ENCODE data around the gene GRID2IP. TPM values are rescaled to one million over a fixed set of nuclear protein-coding genes. Genes with fewer than 3 reads are reported as not detected.
A peak's percentile ranks its signal among the peaks of the same experiment; 100 is the strongest.
"Not testable (repeated sequence)": the region's sequence is repeated elsewhere in the genome, so short reads cannot be mapped to it uniquely, and the experiment has no call there.

The GRID2IP gene
- total RNA-seq, 1 donor from 2014 or later, result 0.41 TPM

GRCh38 chr7:6458676-6459075 lies 92.6 kb downstream of the GRID2IP start:
- FAIRE-seq; DNase-seq (ENCODE audit: low spot score in 2 of 2): not testable (repeated sequence)

- FAIRE-seq (no peak), DNase-seq (ENCODE audit: low spot score in 2 of 2) (no peak)
These were observed 97.5 kb downstream of the GRID2IP start for GRCh38 chr7:6453734-6454133.

- FAIRE-seq (no peak), DNase-seq (ENCODE audit: low spot score in 2 of 2) (no peak)
These were observed 100.0 kb downstream of the GRID2IP start for GRCh38 chr7:6451224-6451705.

- not testable (repeated sequence) for FAIRE-seq
These were observed 100.7 kb downstream of the GRID2IP start for GRCh38 chr7:6450591-6450990.

GRCh38 chr7:6449884-6450283 lies 101.4 kb downstream of the GRID2IP start:
- not testable (repeated sequence) for FAIRE-seq

More at GRCh38 chr7:6450591-6450990, 100.7 kb downstream of the GRID2IP start:
- DNase-seq (ENCODE audit: low spot score in 2 of 2), result not testable (repeated sequence)

GRCh38 chr7:6448943-6449543 lies 102.2 kb downstream of the GRID2IP start:
- DNase-seq (ENCODE audit: low spot score in 2 of 2), result no peak
- no peak for FAIRE-seq

More at GRCh38 chr7:6449884-6450283, 101.4 kb downstream of the GRID2IP start:
- DNase-seq (ENCODE audit: low spot score in 2 of 2), result not testable (repeated sequence)

GRCh38 chr7:6447581-6448199 lies 103.6 kb downstream of the GRID2IP start, which contains the start of gene DAGLB:
Gene DAGLB, minus strand, starts transcription at chr7:6447954. Its CDS starts 112 bp downstream, at chr7:6447842.
- DNase-seq (ENCODE audit: low spot score in 2 of 2), result peak; percentile 78 to 86
- no peak for FAIRE-seq

Other genes with a start within 250 kb of the GRID2IP start
- 47.7 TPM for gene FAM220A, start 202.5 kb downstream of the GRID2IP start, total RNA-seq
- 41.2 TPM for gene RAC1, start 176.9 kb downstream of the GRID2IP start, total RNA-seq
- 25.7 TPM for gene DAGLB, start 103.5 kb downstream of the GRID2IP start, total RNA-seq
- gene KDELR2, start 67.3 kb downstream of the GRID2IP start, total RNA-seq, result 77.9 TPM
- gene ZDHHC4, start 26.0 kb upstream of the GRID2IP start, total RNA-seq, result 52.2 TPM
- 22.4 TPM for gene INTS15, start 38.6 kb upstream of the GRID2IP start, total RNA-seq
- 23.6 TPM for gene ZNF853, start 64.1 kb upstream of the GRID2IP start, total RNA-seq
- gene ZNF316, start 85.9 kb upstream of the GRID2IP start, total RNA-seq, result 15.5 TPM
- 28.1 TPM for gene ZNF12, start 155.5 kb upstream of the GRID2IP start, total RNA-seq
- 1.2 TPM for gene RSPH10B2, start 202.6 kb upstream of the GRID2IP start, total RNA-seq